Epithelial cell of prostate (primary cell): ENCODE data around the gene OPN3.

Experiments
- DNase-seq: peaks from one replicate; pipeline ENCODE4 v3.0.0-alpha.2; 2011; ENCODE audit warnings: low read depth, low spot score
- H3K27ac ChIP-seq: fragments of 450-650 bp; 2 replicates; pipeline ENCODE4 v1.5.1; 2017; ENCODE audit warnings: mild to moderate bottlenecking

The OPN3 gene

DNA sequence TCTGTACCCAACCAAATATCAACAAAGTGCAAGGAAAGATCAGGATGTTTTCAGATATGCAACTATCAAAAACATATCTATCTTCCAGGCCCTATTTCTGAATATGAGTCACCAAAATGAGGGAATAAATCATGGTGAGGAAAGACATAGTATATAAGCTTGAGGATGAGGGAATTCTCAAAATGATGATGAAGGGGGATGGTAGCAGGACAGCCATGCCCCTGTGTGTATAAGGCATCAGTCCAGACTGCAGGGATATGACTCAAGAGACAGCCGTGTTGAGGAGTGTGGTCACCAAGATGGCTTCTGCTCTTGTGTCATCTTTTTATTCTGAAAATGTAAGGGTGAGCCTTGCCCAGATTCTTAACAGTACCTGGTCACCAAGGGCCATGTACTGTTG lies 7.5 kb upstream of the OPN3 start:
- DNase-seq: peak; percentile 39
- H3K27ac ChIP-seq: peak overlapping the region; percentile 19

DNA sequence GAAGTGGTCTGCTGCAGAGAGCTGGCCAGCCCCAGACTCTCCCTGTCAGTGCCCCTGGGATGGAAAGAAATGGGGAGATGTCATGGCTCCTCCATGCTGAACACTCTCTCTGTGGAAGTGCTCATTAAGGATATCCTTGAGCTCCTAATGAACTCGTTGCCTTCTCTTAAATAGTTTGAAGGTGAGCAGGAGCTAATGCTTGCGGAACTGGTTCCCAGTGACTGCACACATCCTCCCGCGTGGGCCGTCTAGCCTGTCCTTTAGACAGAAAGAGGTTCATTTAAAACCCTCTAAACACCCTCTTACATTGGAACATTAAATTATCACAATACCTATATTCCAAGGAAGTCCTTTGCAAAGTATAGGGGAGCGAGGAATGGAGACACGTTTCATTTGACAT lies 6.0 kb upstream of the OPN3 start:
- no peak overlapping the region for H3K27ac ChIP-seq
- no peak for DNase-seq

DNA sequence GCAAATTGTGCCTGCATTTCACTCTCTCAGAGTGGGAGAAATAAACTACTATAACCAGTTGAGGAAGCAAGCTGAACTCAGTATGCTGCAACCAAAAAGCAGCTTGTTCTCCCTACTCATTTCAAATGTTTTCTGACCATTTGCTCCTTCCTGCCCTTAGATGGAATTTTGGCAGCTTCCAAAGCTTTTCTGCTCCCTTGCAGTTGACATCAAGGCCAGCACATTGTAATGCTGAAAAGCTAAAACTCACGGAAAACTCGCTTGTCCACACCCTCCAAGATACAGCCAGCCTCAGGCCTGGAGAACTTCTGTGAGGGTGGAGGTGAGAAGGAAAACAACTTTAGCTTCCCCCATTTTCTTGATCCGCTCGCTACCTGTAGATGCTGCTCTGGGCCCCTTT lies 5.0 kb upstream of the OPN3 start:
- no peak for DNase-seq
- no peak overlapping the region for H3K27ac ChIP-seq

DNA sequence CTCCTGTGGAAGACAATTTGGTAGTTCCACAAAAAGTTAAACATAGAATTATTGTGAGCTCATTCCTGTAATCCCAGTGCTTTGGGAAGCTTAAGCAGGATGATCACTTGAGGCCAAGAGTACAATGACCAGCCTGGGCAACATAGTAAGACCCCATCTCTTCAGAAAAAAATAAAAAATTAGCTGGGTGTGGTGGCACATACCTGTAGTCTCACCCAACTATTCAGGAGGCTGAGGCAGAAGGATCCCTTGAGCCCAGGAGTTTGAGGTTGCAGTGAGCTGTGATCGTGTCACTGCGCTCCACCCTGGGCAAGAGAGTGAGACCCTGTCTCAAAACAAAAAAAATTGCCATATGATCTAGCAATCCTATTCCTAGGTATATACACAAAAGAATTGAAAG lies 4.1 kb upstream of the OPN3 start:
- H3K27ac ChIP-seq: no peak overlapping the region
- DNase-seq: no peak

DNA sequence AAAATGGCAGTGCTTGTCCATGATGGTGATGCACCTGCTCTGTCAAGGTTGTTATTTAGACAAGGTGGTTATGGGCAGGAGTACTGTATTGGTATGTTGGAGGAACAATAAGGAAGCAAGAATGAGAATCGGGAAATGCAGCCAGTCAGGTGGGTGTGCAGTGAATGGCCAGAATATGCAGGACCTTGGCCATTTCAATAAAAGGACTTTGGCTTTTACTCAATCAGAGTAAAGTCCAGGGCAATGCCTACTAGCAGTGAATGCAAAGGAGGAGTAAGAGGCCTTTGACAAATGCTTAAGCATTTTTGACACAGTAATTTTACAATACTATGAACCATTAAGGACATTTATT lies 2.4 kb upstream of the OPN3 start:
- H3K27ac ChIP-seq: no peak overlapping the region
- DNase-seq: no peak

DNA sequence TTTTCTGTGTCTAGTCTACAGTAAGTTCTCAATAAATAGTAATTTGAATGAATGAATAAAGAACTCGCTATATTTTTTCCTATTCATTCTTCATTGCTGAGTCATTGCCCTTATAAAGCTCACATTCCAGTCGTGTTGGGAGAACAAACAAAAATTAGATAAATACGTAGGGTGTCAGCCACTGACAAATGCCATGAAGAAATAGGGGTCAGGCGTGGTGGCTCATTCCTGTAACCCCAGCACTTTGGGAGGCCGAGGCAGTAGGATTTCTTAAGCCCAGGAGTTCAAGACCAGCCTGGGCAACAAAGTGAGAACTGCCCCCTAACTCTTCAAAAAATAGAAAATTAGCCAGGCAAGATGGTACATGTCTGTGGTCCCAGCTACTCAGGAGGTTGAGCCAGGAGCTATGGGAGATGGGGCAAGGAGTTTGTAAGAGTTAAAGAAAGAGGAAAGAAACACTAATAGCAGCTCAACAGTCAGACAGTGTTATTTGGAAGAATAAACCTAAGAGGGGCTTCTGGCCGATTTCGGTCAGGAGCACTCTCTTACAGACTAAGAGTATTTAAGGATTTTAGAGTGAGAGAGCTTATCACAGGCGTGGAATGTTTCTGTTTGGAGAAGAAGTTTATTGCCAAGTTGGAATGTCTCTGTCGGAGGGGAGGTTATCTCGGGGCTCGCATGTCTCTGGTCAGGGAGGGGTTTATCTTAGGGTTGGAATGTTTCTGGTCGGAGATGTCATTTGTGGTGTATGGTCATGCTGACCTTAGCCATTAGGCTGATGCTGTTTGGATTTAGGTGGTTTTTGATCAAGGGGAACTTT lies 1.8 kb upstream of the OPN3 start:
- H3K27ac ChIP-seq: peak overlapping the region; percentile 66
- DNase-seq: no peak

DNA sequence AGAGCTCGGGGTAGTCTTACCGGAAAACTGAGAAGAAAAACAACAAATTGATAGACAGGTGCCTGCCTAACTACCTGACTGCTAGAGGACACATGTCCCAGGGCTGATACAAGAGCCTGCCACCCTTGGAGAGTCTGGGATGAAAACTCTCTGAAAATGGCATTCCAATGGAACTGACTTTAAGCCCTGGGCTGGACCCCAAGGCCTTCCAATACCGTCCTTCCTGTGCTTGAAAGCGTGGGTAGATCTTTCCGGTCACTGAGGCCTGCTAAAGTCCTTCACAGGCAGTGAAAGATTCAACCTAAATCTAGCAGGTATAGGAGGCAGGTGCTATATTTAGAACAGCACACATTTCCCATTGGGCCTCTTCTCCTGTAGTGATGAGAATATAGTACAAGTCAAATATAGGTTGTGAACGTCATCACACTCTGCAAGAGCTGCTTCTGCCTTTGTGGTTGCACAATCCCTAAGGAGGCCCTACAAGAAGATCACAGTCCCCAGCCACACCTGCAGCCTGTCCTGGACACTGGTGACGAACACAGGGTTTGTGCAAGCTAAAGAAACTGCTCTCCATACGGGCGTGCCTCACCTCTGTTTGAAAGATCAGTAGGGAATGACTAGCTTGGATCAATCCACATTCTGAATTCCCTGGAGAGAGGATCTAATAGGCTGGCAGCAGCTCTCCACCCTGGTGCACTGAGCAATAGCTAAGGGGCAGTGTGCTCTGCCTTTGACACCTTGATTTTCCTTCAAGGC lies 876 bp upstream of the OPN3 start:
- no peak for DNase-seq
- H3K27ac ChIP-seq: peak overlapping the region; percentile 66

DNA sequence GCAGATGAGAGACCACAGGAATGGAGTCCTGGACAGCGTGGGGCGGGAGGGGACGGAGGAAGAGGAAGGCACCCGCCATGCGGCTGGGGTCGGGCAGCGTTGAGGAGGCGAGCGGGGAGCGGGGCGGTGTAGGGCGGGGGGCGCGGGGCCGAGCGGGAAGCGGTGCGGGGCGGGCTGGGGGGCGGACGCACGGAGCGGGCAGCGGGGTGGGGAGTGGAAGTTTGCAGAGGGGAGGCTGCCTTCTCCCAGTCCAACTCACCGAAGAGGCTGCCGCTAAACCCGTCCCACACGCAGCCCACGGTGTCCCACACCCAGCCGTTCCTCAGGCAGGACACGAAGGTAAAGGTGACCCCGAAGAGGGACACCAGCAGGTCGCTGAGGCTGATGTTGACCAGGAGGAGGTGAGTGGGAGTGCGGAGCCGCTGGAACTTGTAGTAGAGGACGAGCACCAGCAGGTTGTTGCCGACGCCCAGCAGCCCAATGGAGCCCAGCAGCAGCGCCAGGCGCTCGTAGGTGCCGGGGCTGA lies 483 bp downstream of the OPN3 start:
- peak overlapping the region; percentile 66 for H3K27ac ChIP-seq
- no peak for DNase-seq

DNA sequence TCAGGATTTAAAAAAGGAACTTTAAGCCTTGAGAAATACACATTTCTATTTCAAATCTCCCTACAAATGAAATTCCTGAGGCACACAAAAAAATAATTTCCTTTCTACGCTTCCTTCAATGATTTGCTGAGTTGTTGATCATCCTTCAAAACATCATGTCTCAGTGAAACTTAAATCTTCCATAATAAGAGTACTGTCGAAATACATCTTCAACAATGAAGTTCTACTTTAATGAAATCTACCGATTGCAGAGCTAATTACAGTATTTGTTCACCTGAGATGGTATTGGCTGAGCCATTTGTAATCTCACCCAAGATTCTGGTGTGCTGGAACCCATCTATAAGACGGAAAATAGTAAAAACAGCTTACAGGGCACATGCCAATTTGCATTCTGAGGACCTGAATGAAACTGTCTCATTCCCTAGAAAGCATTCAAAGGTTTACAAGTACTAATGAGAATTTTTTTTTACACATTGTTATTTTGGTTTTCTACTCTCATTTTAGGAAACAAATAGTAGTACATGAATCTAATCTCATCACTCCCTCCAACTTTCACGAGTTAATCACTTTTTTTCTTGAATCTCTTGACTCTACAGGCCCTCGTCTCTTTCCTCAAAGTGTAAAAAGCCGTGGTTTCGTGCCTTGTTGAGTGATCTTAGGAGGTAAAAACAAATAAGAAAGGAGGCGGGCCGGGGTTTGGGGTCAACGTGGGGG lies 1.1 kb downstream of the OPN3 start:
- DNase-seq: no peak
- peak overlapping the region; percentile 66 for H3K27ac ChIP-seq

DNA sequence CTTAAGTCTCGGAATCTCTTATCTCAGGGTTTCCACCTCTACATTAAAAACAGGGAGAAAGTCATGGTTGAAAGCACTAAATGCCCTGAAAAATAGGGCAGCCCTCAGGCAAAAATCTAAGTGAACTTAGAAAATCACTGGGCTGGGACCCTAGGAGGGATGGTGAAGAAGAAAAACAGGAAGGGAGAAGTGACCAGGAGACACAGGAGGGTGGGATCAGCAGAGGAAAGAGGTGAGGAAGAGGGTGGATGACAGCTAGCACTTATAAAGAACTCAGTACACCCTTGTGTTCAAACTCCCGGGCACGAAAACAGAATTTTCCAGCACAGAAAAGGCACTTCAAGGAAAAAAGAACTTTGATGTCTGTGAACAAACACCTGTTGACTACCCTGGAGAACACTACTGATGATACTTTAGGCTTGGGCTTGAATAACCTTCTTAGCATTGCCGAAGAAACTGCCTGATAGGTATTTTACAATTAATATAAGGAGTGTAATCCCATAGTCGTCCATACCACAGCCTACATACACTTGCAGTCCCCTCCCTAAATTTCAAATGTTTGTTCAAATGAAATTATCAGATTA lies 2.0 kb downstream of the OPN3 start:
- no peak for DNase-seq
- peak overlapping the region; percentile 66 for H3K27ac ChIP-seq

DNA sequence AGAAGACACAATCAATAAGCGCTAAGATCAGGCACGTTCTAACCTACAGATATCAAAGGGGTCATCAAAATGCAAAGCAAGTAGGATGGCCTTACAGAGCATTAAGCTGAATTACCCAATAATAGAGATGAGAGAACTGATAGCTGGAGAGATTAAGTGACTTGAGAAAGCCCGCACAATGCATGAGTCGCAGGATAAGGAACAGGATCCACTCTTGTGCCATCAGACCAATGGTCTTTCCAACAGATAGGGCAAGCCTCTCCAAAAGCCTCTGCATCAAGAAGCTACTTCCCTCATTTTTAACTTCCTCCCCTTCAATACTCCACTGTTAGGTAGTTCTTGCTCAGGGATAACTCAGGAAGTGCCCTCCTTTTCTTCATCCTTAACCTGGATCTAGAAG lies 2.6 kb downstream of the OPN3 start:
- DNase-seq: no peak
- peak overlapping the region; percentile 4 for H3K27ac ChIP-seq

DNA sequence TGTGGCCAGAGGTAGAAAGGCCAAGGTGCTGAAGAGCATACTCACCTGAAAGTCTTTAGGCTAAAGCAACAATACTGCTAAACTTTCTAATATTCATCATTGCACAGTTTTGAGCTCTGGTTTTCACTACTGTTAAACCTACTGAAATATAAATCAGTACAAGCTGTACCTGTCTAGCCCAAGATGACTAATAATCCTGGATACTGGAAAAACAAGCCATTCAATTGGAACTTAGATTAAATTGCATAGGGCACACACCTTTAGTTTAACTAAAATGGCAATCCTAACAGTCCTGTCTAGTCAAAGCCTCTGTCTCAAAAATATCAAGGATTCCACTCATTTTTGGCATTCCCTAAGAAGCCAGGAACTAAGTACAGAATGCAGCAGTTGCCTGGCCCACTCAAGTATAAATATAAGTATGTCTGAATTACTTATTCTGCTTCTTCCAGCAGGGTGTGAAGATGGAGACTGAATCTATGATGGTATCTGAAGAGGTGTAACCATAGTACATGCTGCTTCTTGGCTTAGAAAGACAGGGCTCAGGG lies 3.1 kb downstream of the OPN3 start:
- peak overlapping the region; percentile 4 for H3K27ac ChIP-seq
- DNase-seq: no peak

DNA sequence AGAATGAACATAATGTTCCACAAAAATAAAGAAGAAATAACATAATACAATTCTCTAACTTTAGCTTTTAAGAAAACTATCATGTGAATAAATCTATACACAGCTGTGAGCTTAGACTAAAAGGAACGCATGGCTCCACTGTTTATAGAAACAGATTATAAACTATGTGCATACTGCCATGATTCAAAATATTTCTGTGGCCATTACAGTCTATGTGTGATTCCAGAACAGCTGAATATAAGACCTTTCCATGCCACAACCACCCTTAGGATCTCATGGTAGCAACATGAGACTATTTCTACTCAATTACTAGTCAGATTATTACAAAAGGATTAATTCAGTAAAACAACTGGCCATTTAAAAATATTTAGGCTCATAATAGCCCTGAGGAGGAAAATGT lies 3.9 kb downstream of the OPN3 start:
- no peak overlapping the region for H3K27ac ChIP-seq

DNA sequence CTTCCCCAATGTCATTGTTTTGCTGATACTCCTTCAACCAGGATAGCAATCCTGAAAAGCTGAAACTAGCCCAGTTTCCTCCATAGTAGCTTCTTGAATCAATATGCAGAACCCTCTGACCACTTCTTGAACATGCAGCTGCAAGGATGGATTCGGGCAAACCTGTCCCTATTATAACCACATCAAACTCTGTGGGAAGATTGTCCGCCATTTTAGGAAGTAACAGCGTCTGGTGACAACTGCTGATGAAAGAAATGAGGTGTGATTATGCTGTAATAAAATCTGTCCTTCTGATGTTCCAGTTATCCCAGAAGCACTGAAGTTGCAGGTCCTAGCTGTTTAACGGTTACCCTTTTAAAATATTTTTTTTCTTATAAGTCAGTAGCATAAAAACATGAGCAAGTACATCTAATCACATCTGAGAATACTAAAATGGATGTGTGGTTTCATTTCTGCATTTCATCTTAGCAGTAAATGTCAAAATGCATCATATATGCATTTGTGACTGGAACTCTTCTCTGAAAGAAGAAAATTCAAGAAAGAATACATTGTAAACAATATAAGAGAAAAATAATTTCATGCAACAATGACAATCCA lies 4.5 kb downstream of the OPN3 start:
- DNase-seq: no peak
- H3K27ac ChIP-seq: no peak overlapping the region

More for the DNA sequence above, 3.9 kb downstream of the OPN3 start:
- DNase-seq: no peak

DNA sequence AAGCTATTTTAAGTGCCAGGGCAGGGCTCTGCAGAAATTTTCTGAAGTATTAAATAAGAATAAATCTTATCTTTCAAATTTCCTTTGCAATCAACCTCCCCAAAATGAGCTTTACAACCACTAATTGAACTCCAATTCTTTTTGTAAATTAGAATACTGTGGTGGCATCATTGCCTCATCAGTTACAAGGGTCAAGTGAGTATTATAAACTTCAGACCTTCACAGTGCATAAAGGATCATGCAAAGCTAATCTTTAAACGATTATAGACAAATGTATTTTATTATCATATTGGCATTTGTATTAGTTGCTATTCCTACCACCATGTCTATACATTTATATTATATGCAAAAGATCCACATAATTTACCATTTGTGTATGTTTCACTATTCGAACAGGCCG lies 7.2 kb downstream of the OPN3 start:
- no peak for DNase-seq
- no peak overlapping the region for H3K27ac ChIP-seq

DNA sequence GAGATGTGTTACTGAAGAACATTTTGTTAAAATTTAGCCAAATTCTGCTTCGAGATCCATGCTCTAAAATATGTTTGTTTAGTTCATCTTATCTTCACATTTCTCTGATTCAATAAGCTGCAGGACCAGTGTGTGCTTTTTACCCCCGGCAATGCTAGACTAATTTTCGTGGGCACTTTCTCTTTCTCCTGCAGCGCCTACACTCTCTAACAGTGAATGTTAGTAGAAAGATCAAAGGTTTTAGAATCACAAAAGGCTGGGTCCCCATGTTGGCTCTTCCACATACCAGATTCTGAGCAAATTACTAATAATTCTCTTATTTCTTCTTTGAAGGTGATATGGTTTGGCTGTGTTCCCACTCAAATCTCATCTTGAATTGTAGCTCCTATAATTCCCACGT lies 8.5 kb downstream of the OPN3 start:
- H3K27ac ChIP-seq: no peak overlapping the region
- DNase-seq: no peak

DNA sequence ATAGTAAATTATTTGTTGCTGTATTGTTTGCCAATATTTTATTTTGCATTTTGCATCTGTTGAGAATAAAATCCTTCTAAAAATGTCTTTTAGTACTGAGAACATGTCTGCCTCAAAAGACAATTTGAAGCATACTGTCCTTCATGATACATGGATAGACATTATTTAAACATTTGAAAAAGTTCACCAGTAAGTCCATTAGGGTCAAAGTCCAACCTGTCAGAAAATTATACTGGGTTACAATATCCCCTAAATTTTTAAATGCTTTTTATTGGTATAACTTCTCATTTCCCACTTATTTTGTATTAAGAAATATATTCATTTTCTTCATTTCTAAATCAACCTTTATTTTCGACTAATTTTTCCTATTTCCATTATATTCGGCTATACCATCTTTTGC lies 9.3 kb downstream of the OPN3 start:
- H3K27ac ChIP-seq: no peak overlapping the region
- DNase-seq: no peak

DNA sequence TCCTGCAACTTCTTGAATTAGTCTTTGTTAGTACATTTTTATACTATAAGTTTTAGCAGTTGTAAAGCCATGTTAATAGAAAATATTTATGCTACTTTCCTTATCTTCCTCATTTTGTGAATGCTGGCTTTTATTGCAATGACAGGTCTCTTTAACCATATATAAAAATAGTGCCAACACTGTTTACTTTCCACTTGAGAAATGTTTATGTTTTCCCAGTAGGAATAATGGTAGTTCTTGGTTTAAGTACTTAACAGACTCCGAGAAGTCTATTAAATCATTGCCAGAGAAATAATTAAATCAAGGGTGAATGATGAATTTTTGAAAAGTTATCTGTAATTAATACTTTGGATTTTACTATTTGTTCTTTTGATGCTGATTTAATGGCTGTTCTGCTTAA lies 9.7 kb downstream of the OPN3 start:
- no peak overlapping the region for H3K27ac ChIP-seq
- DNase-seq: no peak

DNA sequence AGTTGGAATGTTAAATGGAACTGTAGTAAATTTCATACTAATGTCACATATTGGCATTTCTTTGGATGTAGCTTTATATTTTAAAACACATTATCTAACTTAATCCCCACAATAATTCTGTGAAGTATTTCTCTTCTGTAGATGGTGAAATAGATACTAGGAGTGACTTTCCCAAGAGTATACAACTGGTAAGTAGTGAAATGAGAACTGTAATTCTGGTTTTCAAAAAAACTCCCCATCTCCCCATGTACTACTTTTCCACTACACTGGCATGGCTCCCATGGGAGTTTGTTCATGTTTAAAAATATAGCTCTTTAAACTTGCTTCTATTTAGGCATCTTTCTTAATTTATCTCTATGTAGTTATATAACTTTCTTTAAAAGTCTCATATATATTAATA lies 10.2 kb downstream of the OPN3 start:
- DNase-seq: no peak
- no peak overlapping the region for H3K27ac ChIP-seq
